SKM-1 treated with dmso at 0.1 percent for 144 hours (cell line): ENCODE data around the gene GRB7.

ENCODE experiments used
- DNase-seq: peaks from one replicate; lab custom pipeline; 2025; ENCODE audit not compliant: unreplicated experiment; lab: John Stamatoyannopoulos, UW

Gene GRB7

GRCh38 chr17:39765766-39766165, 28.0 kb downstream of the GRB7 start:
- no peak for DNase-seq

- DNase-seq = no peak
These were observed 29.4 kb downstream of the GRB7 start for GRCh38 chr17:39767147-39767546.

GRCh38 chr17:39769974-39770587, 32.3 kb downstream of the GRB7 start:
- no peak for DNase-seq

- no peak for DNase-seq
These were observed 34.7 kb downstream of the GRB7 start for GRCh38 chr17:39772415-39772814.

- DNase-seq = no peak
These were observed 35.5 kb downstream of the GRB7 start for GRCh38 chr17:39772987-39773934.

- no peak for DNase-seq
These were observed 36.3 kb downstream of the GRB7 start for GRCh38 chr17:39774047-39774446.

GRCh38 chr17:39775031-39775430, 37.3 kb downstream of the GRB7 start:
- DNase-seq = no peak

GRCh38 chr17:39776252-39776651, 38.5 kb downstream of the GRB7 start:
- DNase-seq = no peak

- DNase-seq = no peak
These were observed 40.0 kb downstream of the GRB7 start for GRCh38 chr17:39777534-39778365.

- DNase-seq = no peak
These were observed 43.5 kb downstream of the GRB7 start for GRCh38 chr17:39781031-39781860.

- no peak for DNase-seq
These were observed 44.1 kb downstream of the GRB7 start for GRCh38 chr17:39781861-39782213.

GRCh38 chr17:39782481-39782880, 44.7 kb downstream of the GRB7 start:
- peak; percentile 29 for DNase-seq

GRCh38 chr17:39782980-39783379, 45.2 kb downstream of the GRB7 start:
- peak; percentile 55 for DNase-seq

- no peak for DNase-seq
These were observed 49.3 kb downstream of the GRB7 start for GRCh38 chr17:39787041-39787440.

- no peak for DNase-seq
These were observed 50.2 kb downstream of the GRB7 start for GRCh38 chr17:39787743-39788484.

- no peak for DNase-seq
These were observed 53.6 kb downstream of the GRB7 start for GRCh38 chr17:39791111-39791992.

GRCh38 chr17:39792526-39793221, 54.9 kb downstream of the GRB7 start:
- DNase-seq = no peak

GRCh38 chr17:39793301-39793872, 55.6 kb downstream of the GRB7 start:
- no peak for DNase-seq
